ENCODE measurements around the gene PEF1. TPM values are rescaled to one million over a fixed set of nuclear protein-coding genes. Genes with fewer than 3 reads are reported as not detected.
"Not testable (repeated sequence)": the region's sequence is repeated elsewhere in the genome, so short reads cannot be mapped to it uniquely, and the experiment has no call there.

The PEF1 gene
- total RNA-seq, 4 donors from 2014 or later = 97.9 to 117 (median 103) TPM

- Histone ChIP-seq H3K9me3 (no peaks in the 10 kb centered on the region), H3K4me3 (no peak overlapping the region), H3K27ac (no peak overlapping the region), H3K36me3 (no peaks in the 10 kb centered on the region), H3K4me1 (peaks cover 23% of the 10 kb centered on the region), H3K27me3 (peaks cover 4% of the 10 kb centered on the region)
- no peak for DNase-seq (ENCODE audit: low spot score in 2 of 2)
- TF ChIP-seq EP300 (IDR thresholded peaks at IDR 0.05) (no peak), POLR2AphosphoS5 (IDR thresholded peaks at IDR 0.05) (no peak), CTCF (IDR thresholded peaks at IDR 0.05) (no peak), POLR2A (IDR thresholded peaks at IDR 0.05) (no peak)
These were observed 52.5 kb downstream of the PEF1 start for GRCh38 chr1:31592132-31592531.

- peaks cover 27% of the 10 kb centered on the region for H3K4me1 ChIP-seq
- TF ChIP-seq POLR2A (IDR thresholded peaks at IDR 0.05) (no peak), POLR2AphosphoS5 (IDR thresholded peaks at IDR 0.05) (no peak)
- no peak overlapping the region for H3K4me3 ChIP-seq
- no peaks in the 10 kb centered on the region for H3K9me3 ChIP-seq
- H3K27me3 ChIP-seq = peaks cover 4% of the 10 kb centered on the region
- WGBS = 61% methylated on average over 11 of the region's 11 CpGs
- H3K36me3 ChIP-seq = no peaks in the 10 kb centered on the region
- no peak for DNase-seq (ENCODE audit: low spot score in 2 of 2)
- no peak overlapping the region for H3K27ac ChIP-seq
These were observed 53.1 kb downstream of the PEF1 start for GRCh38 chr1:31591425-31592093.

GRCh38 chr1:31588751-31589515, 55.7 kb downstream of the PEF1 start:
- TF ChIP-seq EP300 (IDR thresholded peaks at IDR 0.05) = no peak
- no peak for TF ChIP-seq POLR2A (IDR thresholded peaks at IDR 0.05)
- H3K4me1 ChIP-seq = peaks cover 35% of the 10 kb centered on the region
- no peaks in the 10 kb centered on the region for H3K36me3 ChIP-seq
- no peak for DNase-seq (ENCODE audit: low spot score in 2 of 2)
- peaks cover 4% of the 10 kb centered on the region for H3K27me3 ChIP-seq
- H3K9me3 ChIP-seq = no peaks in the 10 kb centered on the region
- H3K4me3 ChIP-seq = peak overlapping the region; percentile 52
- 33% methylated on average over 13 of the region's 62 CpGs for WGBS
- peak overlapping the region; percentile 73 for H3K27ac ChIP-seq

GRCh38 chr1:31587720-31588423, 56.8 kb downstream of the PEF1 start:
- DNase-seq (ENCODE audit: low spot score in 2 of 2) = no peak
- peak overlapping the region; percentile 52 for H3K4me3 ChIP-seq
- H3K4me1 ChIP-seq = peaks cover 37% of the 10 kb centered on the region

GRCh38 chr1:31587328-31587699, 57.4 kb downstream of the PEF1 start:
- H3K36me3 ChIP-seq; H3K4me3 ChIP-seq; H3K27me3 ChIP-seq; H3K27ac ChIP-seq; H3K9me3 ChIP-seq; DNase-seq (ENCODE audit: low spot score in 2 of 2): not testable (repeated sequence)
- WGBS = 87% methylated on average over 5 of the region's 5 CpGs
- peaks cover 37% of the 10 kb centered on the region for H3K4me1 ChIP-seq

More at GRCh38 chr1:31587720-31588423, 56.8 kb downstream of the PEF1 start:
- Histone ChIP-seq H3K36me3 (no peaks in the 10 kb centered on the region), H3K27me3 (peaks cover 4% of the 10 kb centered on the region), H3K27ac (peak overlapping the region; percentile 73), H3K9me3 (no peaks in the 10 kb centered on the region)
- peak in 1 of 2 donors; percentile 67 for TF ChIP-seq CTCF (IDR thresholded peaks at IDR 0.05)
- no peak for TF ChIP-seq POLR2AphosphoS5 (IDR thresholded peaks at IDR 0.05)
- WGBS = 57% methylated on average over 14 of the region's 14 CpGs

GRCh38 chr1:31586376-31587327, 58.0 kb downstream of the PEF1 start:
- no peak for TF ChIP-seq CTCF (IDR thresholded peaks at IDR 0.05)
- TF ChIP-seq EP300 (IDR thresholded peaks at IDR 0.05) = no peak
- TF ChIP-seq POLR2AphosphoS5 (IDR thresholded peaks at IDR 0.05) = no peak
- no peak for TF ChIP-seq POLR2A (IDR thresholded peaks at IDR 0.05)
- Histone ChIP-seq H3K4me3 (no peak overlapping the region), H3K9me3 (no peaks in the 10 kb centered on the region), H3K27me3 (peaks cover 4% of the 10 kb centered on the region), H3K27ac (no peak overlapping the region), H3K36me3 (no peaks in the 10 kb centered on the region), H3K4me1 (peaks cover 40% of the 10 kb centered on the region)
- DNase-seq (ENCODE audit: low spot score in 2 of 2) = no peak
- 66% methylated on average over 27 of the region's 47 CpGs for WGBS

Data from suprapubic skin (tissue), 4 donors.